DND-41 (cell line): Measurements from ENCODE around the gene POU4F1.
A peak's percentile ranks its signal among the peaks of the same experiment; 100 is the strongest.

Experiments
- ATAC-seq: fragments of 200-7000 bp; cut with Tn5 transposase; 3 replicates; pipeline ENCODE4 v1.9.1; 2021; ENCODE audit warnings: low read depth; ENCODE audit not compliant: insufficient read depth
- DNase-seq: peaks from one replicate; pipeline ENCODE4 v3.0.0-alpha.2; 2020
- H2AFZ ChIP-seq: 2 replicates; pipeline ENCODE4 v1.6.0; 2012; ENCODE audit warnings: low read depth, low read length
- H3K27ac ChIP-seq: 2 replicates; pipeline ENCODE4 v1.5.1; 2012; ENCODE audit warnings: low read length, inconsistent platforms
- H3K27me3 ChIP-seq: fragments of 200-600 bp; sonication (generic); 2 replicates; pipeline ENCODE4 v1.6.0; 2012; ENCODE audit warnings: low read length, mild to moderate bottlenecking, inconsistent platforms; ENCODE audit not compliant: insufficient read depth, poor library complexity
- H3K36me3 ChIP-seq: 2 replicates; pipeline ENCODE4 v1.5.1; 2012; ENCODE audit warnings: low read length, inconsistent platforms; ENCODE audit not compliant: insufficient read depth
- H3K4me1 ChIP-seq: 2 replicates; pipeline ENCODE4 v1.5.1; 2012; ENCODE audit warnings: mild to moderate bottlenecking, low read length; ENCODE audit not compliant: insufficient read depth
- H3K4me2 ChIP-seq: 2 replicates; pipeline ENCODE4 v1.6.0; 2012; ENCODE audit warnings: mild to moderate bottlenecking, moderate library complexity, low read length, inconsistent platforms; ENCODE audit not compliant: insufficient read depth
- H3K4me3 ChIP-seq, 2 experiments: fragments of 200-600 bp in 1 of 2; shearing (Covaris generic) in 1 of 2; 2 replicates each; pipeline ENCODE4 v1.5.1; 2012 to 2016; ENCODE audit warnings: inconsistent platforms in 2 of 2, low read length in 2 of 2, mild to moderate bottlenecking in 2 of 2, low read depth in 1 of 2, moderate library complexity in 1 of 2
- H3K79me2 ChIP-seq: 2 replicates; pipeline ENCODE4 v1.6.0; 2012; ENCODE audit warnings: low read length, inconsistent platforms; ENCODE audit not compliant: insufficient read depth
- H3K9ac ChIP-seq: 2 replicates; pipeline ENCODE4 v1.6.0; 2012; ENCODE audit warnings: low read depth, mild to moderate bottlenecking, inconsistent platforms, low read length, moderate library complexity
- H3K9me3 ChIP-seq: 2 replicates; pipeline ENCODE4 v1.5.1; 2012; ENCODE audit warnings: low read length, moderate library complexity, mild to moderate bottlenecking, inconsistent platforms; ENCODE audit not compliant: insufficient read depth, severe bottlenecking
- H4K20me1 ChIP-seq: 2 replicates; pipeline ENCODE4 v1.6.0; 2012; ENCODE audit warnings: low read length; ENCODE audit not compliant: insufficient read depth
- EZH2 ChIP-seq: IDR thresholded peaks from 3 replicates; pipeline ENCODE4 v1.6.1; 2012; ENCODE audit warnings: borderline replicate concordance, low read depth, mild to moderate bottlenecking, moderate library complexity, low read length, inconsistent platforms; ENCODE audit not compliant: severe bottlenecking
- TF ChIP-seq, protein P1 (sequence below): IDR thresholded peaks from 2 replicates; pipeline ENCODE4 v1.5.1; 2012; ENCODE audit warnings: borderline replicate concordance, low read length, moderate library complexity, mild to moderate bottlenecking; ENCODE audit not compliant: poor library complexity, severe bottlenecking; ENCODE audit errors: extremely low read depth

POU4F1 gene

DNA sequence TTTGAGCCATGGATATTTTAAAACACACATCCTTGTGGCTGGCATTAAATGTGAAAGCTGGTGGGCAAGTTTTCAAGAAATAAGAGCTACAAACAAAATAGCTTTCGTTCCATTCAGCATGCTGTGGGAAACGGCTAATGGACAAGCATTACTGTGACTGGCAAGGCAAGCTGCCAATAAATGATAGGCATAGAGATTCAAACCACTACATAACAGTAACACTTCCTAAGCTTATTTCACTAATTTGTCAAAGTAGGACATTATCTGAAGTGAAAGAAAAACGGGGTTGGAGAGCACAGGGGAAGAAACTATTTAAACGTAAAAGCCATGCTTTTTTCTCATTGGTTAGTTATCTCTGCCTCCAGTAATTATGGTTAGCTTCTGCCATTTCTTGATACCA, 29.6 kb upstream of the POU4F1 start:
- Histone ChIP-seq H3K27me3 (no peaks in the 10 kb centered on the region), H3K4me3 (no peak overlapping the region), H3K4me1 (peaks cover 8% of the 10 kb centered on the region; the same call in 1 of the 2 replicates), H3K36me3 (peaks cover 85% of the 10 kb centered on the region), H3K27ac (no peak overlapping the region), H3K9me3 (no peaks in the 10 kb centered on the region), H2AFZ (no peak overlapping the region), H3K9ac (no peak overlapping the region), H3K79me2 (no peaks in the 10 kb centered on the region), H3K4me2 (no peak overlapping the region), H4K20me1 (peaks cover 13% of the 10 kb centered on the region; the same call in 1 of the 2 replicates)
- ATAC-seq (no peak), DNase-seq (no peak)
- no peak for TF ChIP-seq EZH2
- TF ChIP-seq, protein P1, sequence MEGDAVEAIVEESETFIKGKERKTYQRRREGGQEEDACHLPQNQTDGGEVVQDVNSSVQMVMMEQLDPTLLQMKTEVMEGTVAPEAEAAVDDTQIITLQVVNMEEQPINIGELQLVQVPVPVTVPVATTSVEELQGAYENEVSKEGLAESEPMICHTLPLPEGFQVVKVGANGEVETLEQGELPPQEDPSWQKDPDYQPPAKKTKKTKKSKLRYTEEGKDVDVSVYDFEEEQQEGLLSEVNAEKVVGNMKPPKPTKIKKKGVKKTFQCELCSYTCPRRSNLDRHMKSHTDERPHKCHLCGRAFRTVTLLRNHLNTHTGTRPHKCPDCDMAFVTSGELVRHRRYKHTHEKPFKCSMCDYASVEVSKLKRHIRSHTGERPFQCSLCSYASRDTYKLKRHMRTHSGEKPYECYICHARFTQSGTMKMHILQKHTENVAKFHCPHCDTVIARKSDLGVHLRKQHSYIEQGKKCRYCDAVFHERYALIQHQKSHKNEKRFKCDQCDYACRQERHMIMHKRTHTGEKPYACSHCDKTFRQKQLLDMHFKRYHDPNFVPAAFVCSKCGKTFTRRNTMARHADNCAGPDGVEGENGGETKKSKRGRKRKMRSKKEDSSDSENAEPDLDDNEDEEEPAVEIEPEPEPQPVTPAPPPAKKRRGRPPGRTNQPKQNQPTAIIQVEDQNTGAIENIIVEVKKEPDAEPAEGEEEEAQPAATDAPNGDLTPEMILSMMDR = no peak

- H3K79me2 ChIP-seq = no peaks in the 10 kb centered on the region
- TF ChIP-seq EZH2 = no peak
- TF ChIP-seq, protein P1 = no peak
- peaks cover 78% of the 10 kb centered on the region for H3K36me3 ChIP-seq
These were observed 27.7 kb upstream of the POU4F1 start for GRCh38 chr13:78631077-78631476.

GRCh38 chr13:78630511-78630910, 27.2 kb upstream of the POU4F1 start:
- DNase-seq (peak; percentile 15), ATAC-seq (peak; percentile 81)
- Histone ChIP-seq H3K9ac (no peak overlapping the region), H3K9me3 (no peaks in the 10 kb centered on the region), H3K79me2 (no peaks in the 10 kb centered on the region), H2AFZ (no peak overlapping the region), H3K36me3 (peaks cover 79% of the 10 kb centered on the region), H4K20me1 (peaks cover 10% of the 10 kb centered on the region; the same call in 1 of the 2 replicates), H3K4me3 (no peak overlapping the region), H3K4me1 (peaks cover 8% of the 10 kb centered on the region; the same call in 1 of the 2 replicates), H3K4me2 (no peak overlapping the region), H3K27me3 (no peaks in the 10 kb centered on the region), H3K27ac (no peak overlapping the region)
- TF ChIP-seq EZH2 = no peak
- TF ChIP-seq, protein P1 = no peak

More at GRCh38 chr13:78631077-78631476, 27.7 kb upstream of the POU4F1 start:
- Histone ChIP-seq H3K27me3 (no peaks in the 10 kb centered on the region), H3K27ac (no peak overlapping the region), H4K20me1 (peaks cover 5% of the 10 kb centered on the region; the same call in 1 of the 2 replicates), H3K4me1 (peaks cover 8% of the 10 kb centered on the region; the same call in 1 of the 2 replicates), H2AFZ (no peak overlapping the region), H3K4me3 (no peak overlapping the region), H3K9ac (no peak overlapping the region), H3K4me2 (no peak overlapping the region), H3K9me3 (no peaks in the 10 kb centered on the region)
- ATAC-seq = no peak
- no peak for DNase-seq

DNA sequence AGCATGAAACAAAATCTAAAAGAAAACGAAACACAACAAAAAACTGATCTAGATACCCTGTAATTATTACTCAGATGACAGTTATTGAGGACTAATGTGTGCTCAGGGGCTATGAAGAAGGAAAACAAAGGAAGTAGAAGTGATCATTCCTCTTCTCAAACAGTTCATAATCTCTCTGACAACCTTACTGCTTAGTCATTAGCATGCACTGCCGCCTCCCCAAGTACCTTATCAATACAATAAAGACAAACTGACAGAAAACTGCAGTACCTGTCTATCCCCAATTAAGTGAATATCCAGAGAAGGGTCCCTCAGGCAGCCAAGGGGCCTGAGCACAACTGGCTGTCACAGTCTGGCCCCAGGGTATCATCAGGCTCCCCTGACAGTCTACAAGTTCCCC, 22.0 kb upstream of the POU4F1 start:
- Histone ChIP-seq H3K4me3 (no peak overlapping the region), H3K36me3 (peaks cover 66% of the 10 kb centered on the region)
- no peak for DNase-seq

More for the DNA sequence above, 22.0 kb upstream of the POU4F1 start:
- Histone ChIP-seq H2AFZ (no peak overlapping the region), H3K27me3 (no peaks in the 10 kb centered on the region), H3K9me3 (no peaks in the 10 kb centered on the region), H3K4me2 (no peak overlapping the region), H4K20me1 (peaks cover 26% of the 10 kb centered on the region; the same call in 1 of the 2 replicates), H3K27ac (no peak overlapping the region), H3K79me2 (no peaks in the 10 kb centered on the region; the same call in 1 of the 2 replicates), H3K9ac (no peak overlapping the region), H3K4me1 (no peaks in the 10 kb centered on the region)
- ATAC-seq = no peak
- TF ChIP-seq, protein P1 = no peak
- no peak for TF ChIP-seq EZH2
